Measurements from ENCODE around the gene CCDC38. TPM values are rescaled to one million over a fixed set of nuclear protein-coding genes. Genes with fewer than 3 reads are reported as not detected.
"Not testable (repeated sequence)": the region's sequence is repeated elsewhere in the genome, so short reads cannot be mapped to it uniquely, and the experiment has no call there.

Gene CCDC38
- total RNA-seq, 2 experiments from 2014 or later, result not detected

DNA sequence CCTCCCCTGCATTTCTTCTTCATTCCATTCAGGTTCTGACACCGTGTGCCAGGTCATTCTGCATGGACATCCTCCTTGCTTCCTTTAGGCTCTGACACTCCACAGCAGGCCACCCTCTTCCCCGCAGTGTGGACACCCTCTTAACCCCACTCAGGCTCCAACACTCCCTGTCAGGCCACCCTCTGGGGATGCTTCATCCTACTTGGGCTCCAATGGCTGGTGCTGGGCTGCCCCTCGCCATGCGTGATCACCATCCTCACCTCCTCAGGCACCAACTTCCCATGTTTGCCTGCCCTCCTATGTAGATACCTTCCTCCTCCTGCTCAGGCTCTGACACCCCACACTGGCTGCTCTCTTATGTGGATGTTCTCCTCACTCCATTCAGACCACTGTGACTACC lies 90.3 kb downstream of the CCDC38 start:
- CTCF ChIA-PET, result no interaction called here
- Mint-ChIP-seq H3K4me3 (no peak overlapping the region), H3K27ac (no peak overlapping the region), H3K27me3 (ENCODE audit: low read depth) (peaks cover 9% of the 10 kb centered on the region), H3K9me3 (ENCODE audit: insufficient read depth) (no peaks in the 10 kb centered on the region), H3K4me1 (ENCODE audit: low read depth) (peaks cover 16% of the 10 kb centered on the region), H3K36me3 (ENCODE audit: low read depth) (no peaks in the 10 kb centered on the region)
- ATAC-seq (no peak), DNase-seq (no peak)
- POLR2A ChIA-PET, result no interaction called here

DNA sequence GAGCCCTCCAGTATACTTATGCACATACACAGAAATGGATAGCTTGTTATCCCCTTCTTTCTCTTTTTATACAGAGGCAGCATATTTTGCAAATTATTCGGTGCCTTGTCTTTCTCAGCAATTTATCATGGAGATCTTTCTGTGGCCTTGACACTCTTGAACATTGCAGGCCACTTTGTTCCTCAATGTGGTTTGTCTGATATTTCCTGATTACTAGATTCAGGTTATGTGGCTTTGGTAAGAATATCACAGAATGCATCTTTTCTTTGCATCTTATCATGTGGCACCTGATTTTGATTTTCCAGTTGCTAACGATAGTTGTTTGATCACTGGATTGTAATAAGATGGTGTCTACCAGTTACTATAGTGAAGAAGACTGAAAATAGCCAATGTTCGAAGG lies 90.8 kb downstream of the CCDC38 start:
- CTCF ChIA-PET, result no interaction called here
- H3K4me1 Mint-ChIP-seq (ENCODE audit: low read depth), result peaks cover 16% of the 10 kb centered on the region
- H3K27ac Mint-ChIP-seq, result no peak overlapping the region
- no peaks in the 10 kb centered on the region for H3K9me3 Mint-ChIP-seq (ENCODE audit: insufficient read depth)
- no peaks in the 10 kb centered on the region for H3K36me3 Mint-ChIP-seq (ENCODE audit: low read depth)
- ATAC-seq (no peak), DNase-seq (no peak)
- POLR2A ChIA-PET, result no interaction called here
- H3K4me3 Mint-ChIP-seq, result no peak overlapping the region
- H3K27me3 Mint-ChIP-seq (ENCODE audit: low read depth), result peaks cover 13% of the 10 kb centered on the region

DNA sequence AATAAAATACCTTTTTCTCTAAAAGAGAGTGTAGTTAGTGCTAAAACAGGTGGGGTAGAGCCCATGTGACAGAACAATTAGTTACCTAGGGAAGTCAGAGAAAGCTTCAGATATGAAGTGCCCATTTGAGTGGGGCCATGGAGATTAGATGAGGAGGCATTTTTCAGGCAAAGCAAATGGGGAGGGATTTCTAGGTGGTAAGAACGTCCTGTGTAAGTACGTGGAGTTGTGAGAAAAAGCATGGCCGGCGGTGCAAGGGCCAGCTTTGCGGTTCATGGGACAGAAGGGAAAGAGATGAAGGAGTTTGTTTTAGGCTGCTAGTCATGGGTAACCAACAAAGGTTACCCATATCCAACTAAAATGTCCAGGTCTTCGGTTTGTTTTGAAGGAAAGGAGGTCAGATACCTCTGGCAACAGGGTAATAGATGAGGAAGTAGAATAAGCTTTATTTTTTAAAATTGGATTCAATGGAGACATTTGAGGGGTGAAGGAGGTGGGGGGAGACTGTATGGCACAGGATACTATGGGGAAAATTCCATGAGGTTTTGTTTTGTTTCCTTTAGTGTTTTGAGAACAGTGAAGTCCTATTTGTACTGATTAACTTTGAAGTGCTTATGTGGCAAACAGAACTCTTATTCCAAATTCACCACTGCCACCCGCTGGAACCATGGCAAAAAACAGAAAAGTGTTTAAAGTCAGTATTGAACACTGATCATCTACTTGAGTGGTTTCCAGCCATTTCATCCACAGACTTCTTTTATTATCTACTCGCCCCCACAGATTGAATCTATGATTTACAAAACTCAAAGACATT lies 93.6 kb downstream of the CCDC38 start:
- Mint-ChIP-seq H3K36me3 (ENCODE audit: low read depth) (no peaks in the 10 kb centered on the region), H3K9me3 (ENCODE audit: insufficient read depth) (no peaks in the 10 kb centered on the region), H3K4me1 (ENCODE audit: low read depth) (peaks cover 10% of the 10 kb centered on the region), H3K27me3 (ENCODE audit: low read depth) (peaks cover 11% of the 10 kb centered on the region), H3K4me3 (no peak overlapping the region), H3K27ac (no peak overlapping the region)
- ChIA-PET POLR2A (no interaction called here), CTCF (no interaction called here)
- DNase-seq (no peak), ATAC-seq (no peak)

DNA sequence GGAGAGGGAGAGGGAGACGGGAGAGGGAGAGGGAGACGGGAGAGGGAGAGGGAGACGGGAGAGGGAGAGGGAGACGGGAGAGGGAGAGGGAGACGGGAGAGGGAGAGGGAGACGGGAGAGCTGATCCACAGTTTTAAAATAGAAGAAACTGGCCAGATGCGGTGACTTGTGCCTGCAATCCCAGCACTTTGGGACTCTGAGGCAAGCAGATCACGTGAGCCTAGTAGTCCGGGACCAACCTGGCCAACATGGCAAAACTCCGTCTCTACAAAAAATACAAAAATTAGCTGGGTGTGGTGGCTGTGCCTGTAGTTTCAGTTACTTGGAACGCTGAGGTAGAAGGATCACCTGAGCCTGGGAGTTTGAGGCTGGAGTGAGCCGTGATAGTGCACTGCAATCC lies 100.0 kb downstream of the CCDC38 start:
- peaks cover 13% of the 10 kb centered on the region for H3K27me3 Mint-ChIP-seq (ENCODE audit: low read depth)
- H3K4me1 Mint-ChIP-seq (ENCODE audit: low read depth); H3K36me3 Mint-ChIP-seq (ENCODE audit: low read depth); H3K27ac Mint-ChIP-seq; CTCF ChIA-PET; H3K9me3 Mint-ChIP-seq (ENCODE audit: insufficient read depth); ATAC-seq; POLR2A ChIA-PET; H3K4me3 Mint-ChIP-seq; DNase-seq: not testable (repeated sequence)

DNA sequence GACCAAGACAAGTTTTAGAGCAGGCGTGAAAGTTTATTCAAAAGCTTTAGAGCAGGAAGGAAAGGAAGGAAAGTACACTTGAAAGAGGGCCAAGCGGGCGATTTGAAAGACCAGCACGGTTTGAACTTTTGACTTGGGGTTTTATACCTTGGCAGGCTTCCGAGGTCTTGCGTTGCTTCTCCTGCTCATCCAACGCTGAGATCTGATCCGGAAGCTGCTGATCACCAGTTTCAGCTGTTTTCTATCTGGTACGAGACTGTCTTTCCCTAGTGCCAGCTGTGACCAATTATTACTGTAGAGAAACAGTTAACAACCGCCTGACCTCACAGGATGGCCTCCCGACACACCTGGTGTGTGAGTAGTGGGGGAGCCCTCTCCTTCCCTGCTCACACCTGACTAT lies 104.3 kb downstream of the CCDC38 start:
- no peak overlapping the region for H3K27ac Mint-ChIP-seq
- DNase-seq (no peak), ATAC-seq (no peak)
- POLR2A ChIA-PET, result no interaction called here
- no peaks in the 10 kb centered on the region for H3K4me1 Mint-ChIP-seq (ENCODE audit: low read depth)
- H3K36me3 Mint-ChIP-seq (ENCODE audit: low read depth), result no peaks in the 10 kb centered on the region
- CTCF ChIA-PET, result no interaction called here
- H3K9me3 Mint-ChIP-seq (ENCODE audit: insufficient read depth), result no peaks in the 10 kb centered on the region
- H3K27me3 Mint-ChIP-seq (ENCODE audit: low read depth), result peaks cover 17% of the 10 kb centered on the region
- no peak overlapping the region for H3K4me3 Mint-ChIP-seq

DNA sequence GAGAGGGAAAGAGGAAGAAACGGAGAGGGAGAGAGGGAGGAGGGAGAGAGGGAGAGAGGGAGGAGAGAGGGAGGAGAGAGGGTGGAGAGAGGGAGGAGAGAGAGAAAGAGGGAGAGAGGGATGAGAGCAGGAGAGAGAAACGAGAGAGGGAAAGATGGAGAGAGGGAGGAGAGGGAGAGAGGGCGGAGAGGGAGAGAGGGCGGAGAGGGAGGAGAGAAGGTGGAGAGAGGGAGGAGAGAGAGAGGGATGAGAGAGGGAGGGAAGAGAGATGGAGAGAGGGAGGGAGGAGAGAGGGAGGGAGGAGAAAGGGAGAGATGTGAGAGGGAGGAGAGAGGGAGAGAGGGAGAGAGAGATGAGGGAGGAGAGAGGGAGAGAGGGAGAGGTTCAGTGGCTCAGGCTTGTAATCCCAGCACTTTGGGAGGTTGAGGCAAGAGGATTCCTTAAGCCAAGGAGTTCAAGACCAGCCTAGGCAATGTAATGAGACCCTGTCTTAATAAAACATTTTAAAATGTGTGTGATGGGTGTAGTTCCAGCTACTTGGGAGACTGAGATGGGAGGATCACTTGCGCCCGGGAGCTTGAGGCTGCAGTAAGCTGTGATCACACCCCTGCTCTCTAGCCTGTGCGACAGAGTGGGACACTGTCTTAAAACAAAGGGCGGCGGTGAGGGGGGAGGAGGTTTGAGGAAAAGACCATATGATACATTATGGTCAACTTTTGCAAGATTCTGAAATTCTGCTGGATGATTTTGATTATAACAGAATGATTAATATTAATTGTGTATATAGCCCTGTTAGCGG lies 105.0 kb downstream of the CCDC38 start:
- DNase-seq, result no peak
- H3K4me1 Mint-ChIP-seq (ENCODE audit: low read depth), result no peaks in the 10 kb centered on the region
- H3K4me3 Mint-ChIP-seq, result no peak overlapping the region
- no peak overlapping the region for H3K27ac Mint-ChIP-seq
- CTCF ChIA-PET, result no interaction called here
- H3K36me3 Mint-ChIP-seq (ENCODE audit: low read depth), result no peaks in the 10 kb centered on the region
- no peaks in the 10 kb centered on the region for H3K9me3 Mint-ChIP-seq (ENCODE audit: insufficient read depth)
- peaks cover 16% of the 10 kb centered on the region for H3K27me3 Mint-ChIP-seq (ENCODE audit: low read depth)
- ATAC-seq, result no peak
- POLR2A ChIA-PET, result no interaction called here

DNA sequence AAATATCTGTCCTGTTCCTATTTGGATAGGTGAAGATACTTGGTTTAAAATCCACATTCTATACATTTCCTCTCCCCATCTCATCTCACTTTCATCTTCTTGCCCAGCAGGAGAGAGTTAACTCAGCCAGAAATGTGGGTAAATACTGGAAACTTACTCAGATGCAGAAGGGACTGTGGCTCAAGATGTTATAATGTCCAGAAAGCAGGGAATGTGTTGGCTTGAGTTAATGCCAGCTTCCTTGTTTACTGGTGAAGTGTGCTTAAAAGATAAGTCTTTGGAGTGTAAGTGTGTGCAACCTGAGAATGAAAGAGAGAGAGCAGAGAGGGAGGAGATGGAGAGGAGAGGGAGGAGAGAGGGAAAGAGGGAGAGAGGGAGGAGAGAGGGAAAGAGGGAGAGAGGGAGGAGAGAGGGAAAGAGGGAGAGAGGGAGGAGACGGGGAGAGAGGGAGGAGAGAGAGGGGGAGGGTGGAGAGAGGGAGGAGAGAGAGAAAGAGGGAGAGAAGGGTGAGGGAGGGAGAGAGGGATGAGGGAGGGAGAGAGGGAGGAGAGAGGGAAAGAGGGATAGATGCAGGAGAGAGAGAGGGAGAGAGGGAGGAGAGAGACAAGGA lies 105.7 kb downstream of the CCDC38 start:
- Mint-ChIP-seq H3K27ac (no peak overlapping the region), H3K27me3 (ENCODE audit: low read depth) (peaks cover 16% of the 10 kb centered on the region), H3K36me3 (ENCODE audit: low read depth) (no peaks in the 10 kb centered on the region), H3K4me3 (no peak overlapping the region), H3K9me3 (ENCODE audit: insufficient read depth) (no peaks in the 10 kb centered on the region), H3K4me1 (ENCODE audit: low read depth) (no peaks in the 10 kb centered on the region)
- POLR2A ChIA-PET, result no interaction called here
- DNase-seq, result no peak
- no peak for ATAC-seq
- CTCF ChIA-PET, result no interaction called here

DNA sequence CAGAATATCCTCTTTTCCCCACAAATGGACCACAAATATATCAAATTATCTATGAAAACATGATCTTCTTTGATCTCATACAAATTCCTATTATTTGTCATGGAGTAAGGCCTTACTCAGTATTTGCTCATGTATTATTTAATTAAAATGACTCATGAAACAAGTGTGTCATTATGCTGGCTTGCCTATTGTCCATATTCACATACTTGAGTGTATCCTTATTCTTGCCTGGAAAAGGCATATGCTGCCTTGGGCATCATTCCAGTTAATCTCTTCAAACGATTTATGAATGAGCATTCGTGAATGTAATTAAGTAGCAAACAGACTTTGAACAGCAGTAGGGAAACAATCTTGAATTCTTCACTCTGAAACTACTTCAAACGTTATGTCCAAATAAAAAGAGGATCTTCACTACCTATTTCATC lies 106.2 kb downstream of the CCDC38 start:
- Mint-ChIP-seq H3K36me3 (ENCODE audit: low read depth) (no peaks in the 10 kb centered on the region), H3K4me3 (no peak overlapping the region), H3K27me3 (ENCODE audit: low read depth) (peaks cover 18% of the 10 kb centered on the region), H3K4me1 (ENCODE audit: low read depth) (no peaks in the 10 kb centered on the region), H3K9me3 (ENCODE audit: insufficient read depth) (no peaks in the 10 kb centered on the region), H3K27ac (no peak overlapping the region)
- DNase-seq (no peak), ATAC-seq (no peak)
- CTCF ChIA-PET, result no interaction called here
- POLR2A ChIA-PET, result no interaction called here

DNA sequence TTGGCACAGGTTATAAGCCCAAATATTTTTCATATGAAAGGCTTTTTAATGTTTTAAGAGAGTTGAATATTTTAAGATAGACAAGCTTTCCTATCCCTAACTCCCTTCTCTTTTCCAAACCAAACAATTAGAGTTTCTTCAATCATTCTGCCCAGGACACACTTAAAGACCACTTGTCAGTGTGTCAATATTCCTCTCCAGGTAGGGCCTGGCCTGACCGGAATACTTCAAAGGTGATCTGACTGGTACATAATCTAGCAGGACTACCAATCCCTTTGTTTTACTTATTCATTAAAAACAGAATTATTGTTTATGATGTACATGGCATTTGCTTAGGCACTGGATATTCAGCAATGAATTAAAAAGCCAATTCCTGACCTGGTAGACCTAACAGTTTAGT lies 107.8 kb downstream of the CCDC38 start:
- ChIA-PET CTCF (no interaction called here), POLR2A (no interaction called here)
- H3K36me3 Mint-ChIP-seq (ENCODE audit: low read depth), result no peaks in the 10 kb centered on the region
- ATAC-seq (no peak), DNase-seq (no peak)
- no peaks in the 10 kb centered on the region for H3K9me3 Mint-ChIP-seq (ENCODE audit: insufficient read depth)
- H3K27ac Mint-ChIP-seq, result no peak overlapping the region
- H3K4me1 Mint-ChIP-seq (ENCODE audit: low read depth), result no peaks in the 10 kb centered on the region
- no peak overlapping the region for H3K4me3 Mint-ChIP-seq
- H3K27me3 Mint-ChIP-seq (ENCODE audit: low read depth), result peaks cover 27% of the 10 kb centered on the region

DNA sequence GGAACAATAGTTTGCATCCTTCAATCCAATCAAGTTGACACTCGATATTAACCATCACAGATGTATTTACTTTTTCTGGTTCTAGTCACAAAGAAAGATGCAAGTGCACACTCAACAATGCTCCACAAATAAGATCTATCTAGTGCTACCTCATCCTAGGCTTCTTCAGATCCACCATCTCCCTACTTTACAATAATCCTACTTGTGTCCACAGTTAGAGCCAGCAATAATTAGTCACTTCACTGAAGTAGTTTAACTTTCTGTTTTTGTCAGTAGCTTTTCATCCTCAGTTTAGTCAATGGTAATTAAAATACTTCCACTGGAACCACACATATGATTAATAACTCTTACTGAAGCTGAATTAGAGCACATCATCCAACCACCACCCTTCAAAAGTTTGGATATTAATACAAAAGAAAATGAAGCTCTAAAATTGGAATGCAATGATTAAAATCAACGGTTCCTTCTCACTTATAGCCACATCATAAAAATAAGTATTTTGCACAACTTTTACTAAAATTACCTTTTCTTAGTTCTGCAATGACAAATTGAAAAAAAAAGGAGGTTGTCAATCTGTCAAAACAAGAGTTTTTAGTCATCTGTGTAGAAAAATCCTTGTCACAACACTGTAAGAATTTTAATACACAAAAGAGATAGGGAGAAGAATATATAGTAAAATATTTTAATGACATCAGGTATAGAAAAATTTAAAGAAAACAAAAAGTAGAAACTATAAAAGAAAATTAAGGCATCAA lies 111.9 kb downstream of the CCDC38 start:
- Mint-ChIP-seq H3K27me3 (ENCODE audit: low read depth) (peaks cover 18% of the 10 kb centered on the region), H3K4me3 (no peak overlapping the region), H3K9me3 (ENCODE audit: insufficient read depth) (no peaks in the 10 kb centered on the region), H3K27ac (no peak overlapping the region), H3K4me1 (ENCODE audit: low read depth) (no peaks in the 10 kb centered on the region), H3K36me3 (ENCODE audit: low read depth) (no peaks in the 10 kb centered on the region)
- no peak for ATAC-seq
- POLR2A ChIA-PET, result no interaction called here
- DNase-seq, result no peak
- CTCF ChIA-PET, result no interaction called here

DNA sequence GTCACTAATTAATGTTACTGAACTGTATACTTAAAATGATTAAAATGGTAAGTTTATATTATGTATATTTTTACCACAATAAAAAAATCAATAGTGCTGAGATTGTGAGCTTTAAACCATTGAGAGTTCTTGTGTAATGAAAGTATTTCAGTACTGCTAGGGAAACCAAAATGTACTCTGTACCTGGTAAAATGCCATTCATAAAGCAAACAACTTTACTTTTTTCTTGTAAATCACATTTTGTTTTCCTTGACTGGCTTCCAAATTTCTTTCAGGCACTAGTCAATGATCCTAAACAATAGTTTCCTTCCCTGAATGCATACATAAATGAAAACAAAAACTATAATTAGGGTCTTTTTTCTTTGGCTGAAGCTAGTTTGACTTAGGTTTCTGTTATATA lies 113.0 kb downstream of the CCDC38 start:
- peaks cover 21% of the 10 kb centered on the region for H3K27me3 Mint-ChIP-seq (ENCODE audit: low read depth)
- H3K4me3 Mint-ChIP-seq, result no peak overlapping the region
- H3K36me3 Mint-ChIP-seq (ENCODE audit: low read depth), result no peaks in the 10 kb centered on the region
- H3K4me1 Mint-ChIP-seq (ENCODE audit: low read depth), result no peaks in the 10 kb centered on the region
- ChIA-PET CTCF (no interaction called here), POLR2A (no interaction called here)
- no peak overlapping the region for H3K27ac Mint-ChIP-seq
- no peak for DNase-seq
- no peak for ATAC-seq
- no peaks in the 10 kb centered on the region for H3K9me3 Mint-ChIP-seq (ENCODE audit: insufficient read depth)

Data from activated CD8-positive, alpha-beta T cell treated with anti-CD3 and anti-CD28 coated beads, Interleukin-2, amount 10 ng/mL, durations not matched to agents 7 days and 5 days (primary cell).